H9 (cell line): Measurements from ENCODE around the gene CNOT4. TPM values are rescaled to one million over a fixed set of nuclear protein-coding genes. Genes with fewer than 3 reads are reported as not detected.

Experiments used
- DNase-seq: peaks from one replicate; pipeline ENCODE4 v3.0.0-alpha.2; 2017
- H2AFZ ChIP-seq: one replicate; pipeline ENCODE4 v1.6.1; 2013; ENCODE audit warnings: mild to moderate bottlenecking, low read length, control low read depth, moderate library complexity
- H2AK5ac ChIP-seq: 2 replicates; pipeline ENCODE4 v1.6.1; 2013; ENCODE audit warnings: low read length, control low read depth, mixed read lengths; ENCODE audit not compliant: insufficient read length
- H2BK120ac ChIP-seq: one replicate; pipeline ENCODE4 v1.6.1; 2013; ENCODE audit warnings: low read depth, mild to moderate bottlenecking, low read length, control low read depth, inconsistent platforms; ENCODE audit not compliant: poor library complexity, severe bottlenecking
- H2BK12ac ChIP-seq: 2 replicates; pipeline ENCODE4 v1.6.1; 2013; ENCODE audit warnings: low read length, control low read depth, mixed read lengths, low read depth; ENCODE audit not compliant: insufficient read length
- H2BK15ac ChIP-seq: 2 replicates; pipeline ENCODE4 v1.6.1; 2013; ENCODE audit warnings: low read depth, low read length, control low read depth
- H2BK20ac ChIP-seq: one replicate; pipeline ENCODE4 v1.6.1; 2013; ENCODE audit warnings: low read depth, mild to moderate bottlenecking, low read length, control low read depth, inconsistent platforms; ENCODE audit not compliant: poor library complexity, severe bottlenecking
- H2BK5ac ChIP-seq: 2 replicates; pipeline ENCODE4 v1.6.1; 2013; ENCODE audit warnings: low read length, control low read depth, mixed read lengths; ENCODE audit not compliant: insufficient read length
- H3K14ac ChIP-seq: 2 replicates; pipeline ENCODE4 v1.6.1; 2013; ENCODE audit warnings: low read length, control low read depth; ENCODE audit not compliant: insufficient read depth
- H3K18ac ChIP-seq: 2 replicates; pipeline ENCODE4 v1.6.1; 2013; ENCODE audit warnings: low read depth, mild to moderate bottlenecking, mixed read lengths, low read length, control low read depth; ENCODE audit not compliant: insufficient read length
- H3K23ac ChIP-seq: 2 replicates; pipeline ENCODE4 v1.6.1; 2013; ENCODE audit warnings: low read length, control low read depth, mixed read lengths, low read depth; ENCODE audit not compliant: insufficient read length
- H3K23me2 ChIP-seq: 2 replicates; pipeline ENCODE4 v1.6.1; 2013; ENCODE audit warnings: low read depth, mild to moderate bottlenecking, mixed read lengths, low read length, control low read depth; ENCODE audit not compliant: insufficient read length, poor library complexity, severe bottlenecking
- H3K27ac ChIP-seq: 2 replicates; pipeline ENCODE4 v1.5.1; 2013; ENCODE audit warnings: low read length, control low read depth, mixed read lengths, low read depth; ENCODE audit not compliant: insufficient read length
- H3K27me3 ChIP-seq: 2 replicates; pipeline ENCODE4 v1.6.1; 2013; ENCODE audit warnings: low read length, control low read depth, inconsistent platforms; ENCODE audit not compliant: insufficient read depth
- H3K4ac ChIP-seq: 2 replicates; pipeline ENCODE4 v1.6.1; 2013; ENCODE audit warnings: low read depth, mild to moderate bottlenecking, control low read depth, inconsistent platforms, low read length, moderate library complexity
- H3K4me1 ChIP-seq: 2 replicates; pipeline ENCODE4 v1.6.1; 2013; ENCODE audit warnings: low read length, control low read depth, inconsistent platforms; ENCODE audit not compliant: insufficient read depth
- H3K4me2 ChIP-seq: 2 replicates; pipeline ENCODE4 v1.6.1; 2013; ENCODE audit warnings: low read length, control low read depth, mixed read lengths; ENCODE audit not compliant: insufficient read length, insufficient read depth
- H3K56ac ChIP-seq: 2 replicates; pipeline ENCODE4 v1.6.1; 2013; ENCODE audit warnings: low read depth, mild to moderate bottlenecking, mixed read lengths, low read length, control low read depth; ENCODE audit not compliant: insufficient read length
- H3K79me1 ChIP-seq: 2 replicates; pipeline ENCODE4 v1.6.1; 2013; ENCODE audit warnings: low read depth, mild to moderate bottlenecking, moderate library complexity, low read length, control low read depth, inconsistent platforms; ENCODE audit not compliant: insufficient read depth, poor library complexity, severe bottlenecking
- H3K79me2 ChIP-seq: 2 replicates; pipeline ENCODE4 v1.6.1; 2013; ENCODE audit warnings: low read length, control low read depth, inconsistent platforms; ENCODE audit not compliant: insufficient read depth
- H3K9ac ChIP-seq: 2 replicates; pipeline ENCODE4 v1.6.1; 2013; ENCODE audit warnings: low read length, control low read depth, mixed read lengths; ENCODE audit not compliant: insufficient read length; ENCODE audit errors: extremely low read depth
- H3K9me3 ChIP-seq: one replicate; pipeline ENCODE4 v1.6.1; 2013; ENCODE audit warnings: low read depth, low read length, inconsistent platforms; ENCODE audit not compliant: control insufficient read depth
- H3T11ph ChIP-seq: one replicate; pipeline ENCODE4 v1.6.1; 2013; ENCODE audit warnings: mild to moderate bottlenecking, low read length, control low read depth, inconsistent platforms
- H4K20me1 ChIP-seq: one replicate; pipeline ENCODE4 v1.6.1; 2013; ENCODE audit not compliant: control insufficient read depth, insufficient read length, insufficient read depth
- H4K5ac ChIP-seq: 2 replicates; pipeline ENCODE4 v1.6.1; 2013; ENCODE audit warnings: low read depth, mild to moderate bottlenecking, mixed read lengths, low read length, control low read depth; ENCODE audit not compliant: insufficient read length
- H4K8ac ChIP-seq: replicated peaks from 2 replicates; pipeline ENCODE4 v1.6.1; 2013; ENCODE audit warnings: low read length, control low read depth, mixed read lengths, low read depth; ENCODE audit not compliant: insufficient read length
- H4K91ac ChIP-seq: 2 replicates; pipeline ENCODE4 v1.6.1; 2013; ENCODE audit warnings: low read depth, mild to moderate bottlenecking, moderate library complexity, mixed read lengths, low read length, control low read depth; ENCODE audit not compliant: insufficient read length
- H3K27ac Mint-ChIP-seq, 3 experiments: 2 replicates in 2 of 3; 3 replicates in 1 of 3; pipeline ENCODE4 v1.8.0; 2020 to 2021; ENCODE audit warnings: mixed read lengths in 3 of 3, mild to moderate bottlenecking in 1 of 3, moderate library complexity in 1 of 3
- H3K27me3 Mint-ChIP-seq: 2 replicates; pipeline ENCODE4 v1.8.0; 2021; ENCODE audit warnings: low read depth, mild to moderate bottlenecking, moderate library complexity, mixed read lengths
- H3K36me3 Mint-ChIP-seq, 3 experiments: 2 replicates in 2 of 3; 3 replicates in 1 of 3; pipeline ENCODE4 v1.8.0; 2020 to 2021; ENCODE audit warnings: low read depth in 3 of 3, mixed read lengths in 3 of 3; ENCODE audit not compliant: insufficient read depth in 1 of 3
- H3K4me1 Mint-ChIP-seq, 2 experiments: 2 replicates each; pipeline ENCODE4 v1.8.0; 2020; ENCODE audit warnings: mixed read lengths in 2 of 2
- H3K4me3 Mint-ChIP-seq, 2 experiments: 2 replicates in 1 of 2; 3 replicates in 1 of 2; pipeline ENCODE4 v1.8.0; 2020 to 2021; ENCODE audit warnings: mild to moderate bottlenecking in 2 of 2, mixed read lengths in 2 of 2, moderate library complexity in 1 of 2
- H3K9me3 Mint-ChIP-seq, 2 experiments: 2 replicates in 1 of 2; 3 replicates in 1 of 2; pipeline ENCODE4 v1.8.0; 2020; ENCODE audit warnings: mild to moderate bottlenecking in 2 of 2, mixed read lengths in 2 of 2, moderate library complexity in 1 of 2
- CTCF ChIP-seq: fragments of 200-600 bp; sonication (generic); conservative IDR thresholded peaks from 3 replicates; pipeline ENCODE4 v1.8.0; 2021; ENCODE audit warnings: antibody characterized with exemption, mild to moderate bottlenecking
- WGBS: extraction: QIAGEN DNeasy Blood & Tissue Kit; methylation state at CpG from one replicate; pipeline ENCODE4 v1.1.7; 2013; ENCODE audit warnings: missing lambda C conversion rate, low lambda C conversion rate, mixed read lengths; ENCODE audit not compliant: insufficient read length; ENCODE audit errors: extremely low coverage; 5-methylcytosine and 5-hydroxymethylcytosine counted together
- total RNA-seq: library from RNA; stranded (reverse); gene quantifications from 2 replicates; pipeline ENCODE4 v1.2.1, GENCODE V29; 2021

The CNOT4 gene
- total RNA-seq, 1 experiment from 2014 or later: 27.4 TPM

DNA sequence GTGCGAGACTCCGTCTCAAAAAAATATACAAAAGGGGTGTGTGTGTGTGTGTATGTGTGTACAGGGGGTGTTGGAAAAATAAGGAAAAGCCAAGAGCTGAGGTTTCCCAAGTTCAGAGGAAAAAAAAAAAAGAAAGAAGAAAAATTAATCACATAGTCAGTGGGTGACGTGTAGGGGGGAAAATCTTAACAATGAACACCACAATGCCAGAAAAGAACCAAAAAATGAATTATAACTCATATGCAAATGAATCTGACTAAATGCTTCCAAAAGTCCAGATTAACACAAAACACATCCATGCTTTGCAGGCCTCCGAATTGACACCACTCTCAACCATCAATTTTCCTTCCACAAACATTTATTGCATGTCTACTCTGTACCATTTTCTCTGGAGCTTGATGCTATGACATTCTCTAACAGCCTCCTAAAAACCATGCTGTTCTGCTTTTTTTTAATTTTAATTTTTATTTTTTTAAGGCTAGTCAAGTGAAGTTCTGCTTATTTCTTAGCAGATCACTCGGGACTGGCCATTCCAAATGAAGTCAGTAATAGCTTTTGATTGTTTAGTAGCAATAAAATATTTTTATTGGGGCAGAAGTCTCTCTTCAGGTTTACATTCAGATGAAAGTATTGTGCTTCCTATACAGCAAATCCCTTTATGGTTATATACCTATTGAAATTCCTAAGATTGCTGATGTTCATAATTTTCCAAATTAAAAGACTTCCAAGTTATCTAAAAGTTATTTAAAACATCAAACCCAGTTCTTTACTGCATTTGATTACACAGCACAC, 133.8 kb downstream of the CNOT4 start:
- Histone ChIP-seq H2BK20ac (no peak overlapping the region), H3K18ac (no peak overlapping the region), H4K5ac (no peak overlapping the region), H3K9me3 (no peaks in the 10 kb centered on the region), H4K20me1 (no peaks in the 10 kb centered on the region), H3K23ac (no peak overlapping the region), H3K4me2 (no peak overlapping the region), H3K9ac (no peak overlapping the region), H4K8ac (no peak overlapping the region), H3K27ac (no peak overlapping the region), H3K27me3 (no peaks in the 10 kb centered on the region), H2BK15ac (no peak overlapping the region), H4K91ac (no peak overlapping the region), H3K14ac (no peak overlapping the region), H2AFZ (no peak overlapping the region), H3K23me2 (no peaks in the 10 kb centered on the region), H2BK120ac (no peak overlapping the region), H2AK5ac (no peak overlapping the region), H3T11ph (no peak overlapping the region), H3K4ac (no peak overlapping the region), H3K56ac (no peak overlapping the region), H3K79me2 (no peaks in the 10 kb centered on the region), H3K4me1 (no peaks in the 10 kb centered on the region; the same call in 1 of the 2 replicates), H2BK5ac (no peak overlapping the region), H3K79me1 (no peaks in the 10 kb centered on the region), H2BK12ac (no peak overlapping the region)
- peaks cover 16 to 18% of the 10 kb centered on the region in 2 experiments for H3K4me1 Mint-ChIP-seq
- no peak overlapping the region; a peak in 1 of 7 replicates for H3K27ac Mint-ChIP-seq
- no peaks in the 10 kb centered on the region for H3K27me3 Mint-ChIP-seq
- H3K4me3 Mint-ChIP-seq: no peak overlapping the region
- H3K9me3 Mint-ChIP-seq: no peaks in the 10 kb centered on the region
- TF ChIP-seq CTCF: no peak
- 0 out of 7 replicates have a peak, but pooled peaks cover 0 to 2% (median 0%) of the 10 kb centered on the region in 3 experiments for H3K36me3 Mint-ChIP-seq
- no peak for DNase-seq
- WGBS: no CpG with 5 or more reads among the region's 5 CpGs
